H1 (cell line): ENCODE measurements around the gene IGF2R. TPM values are rescaled to one million over a fixed set of nuclear protein-coding genes. Genes with fewer than 3 reads are reported as not detected.

Experiments used
- CTCF ChIA-PET: fragments of 300-600 bp; sonication (Branson Sonifier 250); formaldehyde crosslinking; loops from one replicate; lab custom pipeline; 2021; ENCODE audit not compliant: partially characterized antibody; lab: Charles Lee
- POLR2A ChIA-PET: fragments of 300-600 bp; sonication (Branson Sonifier 250); formaldehyde crosslinking; loops from one replicate; lab custom pipeline; 2021; ENCODE audit warnings: inconsistent platforms; ENCODE audit not compliant: partially characterized antibody; lab: Charles Lee
- DNase-seq, 2 experiments: peaks; one replicate each; pipeline versions ENCODE4 v3.0.0 to v3.0.0-alpha.2; 2010 to 2022; ENCODE audit warnings: low spot score in 2 of 2, low read depth in 1 of 2, mixed read lengths in 1 of 2
- FAIRE-seq: peaks from 2 replicates; lab custom pipeline; 2011; peaks lifted over from hg19 to GRCh38; lab: Jason Lieb, UNC
- H2AFZ ChIP-seq: 2 replicates; pipeline ENCODE4 v1.8.1; 2012; ENCODE audit warnings: low read length, inconsistent platforms
- H2AK5ac ChIP-seq: 2 replicates; pipeline ENCODE4 v1.6.1; 2013; ENCODE audit warnings: low read depth, low read length
- H2BK120ac ChIP-seq: replicated peaks from 2 replicates; pipeline ENCODE3; 2013; ENCODE audit warnings: low read depth, low read length, inconsistent platforms
- H2BK12ac ChIP-seq: 2 replicates; pipeline ENCODE4 v1.6.1; 2013; ENCODE audit warnings: low read depth, low read length
- H2BK15ac ChIP-seq: 2 replicates; pipeline ENCODE4 v1.6.1; 2013; ENCODE audit warnings: low read length
- H2BK20ac ChIP-seq: 2 replicates; pipeline ENCODE4 v1.6.1; 2013; ENCODE audit warnings: low read length
- H2BK5ac ChIP-seq: 2 replicates; pipeline ENCODE4 v1.6.1; 2013; ENCODE audit warnings: low read depth, low read length
- H3K14ac ChIP-seq: 2 replicates; pipeline ENCODE4 v1.6.1; 2013; ENCODE audit warnings: inconsistent platforms; ENCODE audit not compliant: insufficient read length
- H3K18ac ChIP-seq: 2 replicates; pipeline ENCODE4 v1.6.1; 2013; ENCODE audit warnings: low read length; ENCODE audit errors: extremely low read depth
- H3K23ac ChIP-seq: 2 replicates; pipeline ENCODE4 v1.6.1; 2013; ENCODE audit warnings: inconsistent platforms; ENCODE audit not compliant: insufficient read length
- H3K23me2 ChIP-seq: 2 replicates; pipeline ENCODE4 v1.6.1; 2013; ENCODE audit warnings: low read depth, low read length
- H3K27ac ChIP-seq: 2 replicates; pipeline ENCODE4 v1.6.1; 2011; ENCODE audit warnings: low read depth, low read length, inconsistent platforms
- H3K27me3 ChIP-seq, 4 experiments: replicated peaks in 1 of 4; 1 replicate in 1 of 4; 2 replicates in 3 of 4; pipeline versions ENCODE4 v1.6.1 to v1.8.1; 2011 to 2013; ENCODE audit warnings: low read length in 3 of 4, mild to moderate bottlenecking in 3 of 4, inconsistent platforms in 2 of 4, mixed read lengths in 2 of 4, moderate library complexity in 1 of 4; ENCODE audit not compliant: control insufficient read depth in 3 of 4, insufficient read depth in 3 of 4; ENCODE audit errors: extremely low read depth in 1 of 4
- H3K36me3 ChIP-seq, 4 experiments: 2 replicates each; pipeline versions ENCODE4 v1.6.1 to v1.8.1; 2011 to 2013; ENCODE audit warnings: mild to moderate bottlenecking in 4 of 4, low read length in 3 of 4, moderate library complexity in 2 of 4, control low read depth in 1 of 4, inconsistent platforms in 1 of 4; ENCODE audit not compliant: insufficient read depth in 4 of 4, control insufficient read depth in 2 of 4
- H3K4ac ChIP-seq: replicated peaks from 2 replicates; pipeline ENCODE3; 2013; ENCODE audit warnings: low read length, low read depth, mixed read lengths, inconsistent platforms; ENCODE audit not compliant: insufficient read length
- H3K4me1 ChIP-seq, 4 experiments: replicated peaks in 1 of 4; 1 replicate in 1 of 4; 2 replicates in 3 of 4; pipeline versions ENCODE4 v1.6.1 to v1.8.1; 2011 to 2013; ENCODE audit warnings: low read length in 3 of 4, inconsistent platforms in 2 of 4, mixed read lengths in 1 of 4; ENCODE audit not compliant: insufficient read depth in 4 of 4, control insufficient read depth in 3 of 4
- H3K4me2 ChIP-seq, 2 experiments: 2 replicates each; pipeline versions ENCODE4 v1.6.1 to v1.8.1; 2011 to 2013; ENCODE audit warnings: low read depth in 2 of 2, low read length in 2 of 2, control low read depth in 1 of 2, inconsistent platforms in 1 of 2, mild to moderate bottlenecking in 1 of 2; ENCODE audit not compliant: insufficient read depth in 1 of 2
- H3K4me3 ChIP-seq, 4 experiments: fragments of 200-600, 300-600 bp in 1 of 4; sonication (generic), shearing (Covaris generic), sonication (Bioruptor Twin) in 1 of 4; 2 replicates each; pipeline versions ENCODE4 v1.5.1 to v1.8.1; 2011 to 2016; ENCODE audit warnings: low read length in 4 of 4, low read depth in 3 of 4, control low read depth in 2 of 4, inconsistent platforms in 2 of 4, mild to moderate bottlenecking in 2 of 4, mixed read lengths in 1 of 4, moderate library complexity in 1 of 4; ENCODE audit not compliant: insufficient read depth in 2 of 4; ENCODE audit errors: extremely low read depth in 1 of 4
- H3K56ac ChIP-seq: replicated peaks from 2 replicates; pipeline ENCODE3; 2013; ENCODE audit warnings: low read depth, mild to moderate bottlenecking, mixed read lengths, low read length, inconsistent platforms; ENCODE audit not compliant: insufficient read length
- H3K79me1 ChIP-seq: 2 replicates; pipeline ENCODE4 v1.6.1; 2013; ENCODE audit warnings: low read depth, low read length, control low read depth
- H3K79me2 ChIP-seq, 2 experiments: 2 replicates each; pipeline versions ENCODE4 v1.6.1 to v1.8.1; 2012 to 2013; ENCODE audit warnings: low read length in 2 of 2, mild to moderate bottlenecking in 2 of 2, inconsistent platforms in 1 of 2; ENCODE audit not compliant: insufficient read depth in 2 of 2, control insufficient read depth in 1 of 2
- H3K9ac ChIP-seq, 4 experiments: replicated peaks in 1 of 4; 1 replicate in 1 of 4; 2 replicates in 3 of 4; pipeline versions ENCODE4 v1.6.1 to v1.8.1; 2011 to 2013; ENCODE audit warnings: low read depth in 3 of 4, low read length in 3 of 4, control low read depth in 2 of 4, mild to moderate bottlenecking in 2 of 4, moderate library complexity in 2 of 4, inconsistent platforms in 1 of 4; ENCODE audit errors: extremely low read depth in 1 of 4
- H3K9me3 ChIP-seq, 2 experiments: 2 replicates each; pipeline versions ENCODE4 v1.6.1 to v1.8.1; 2012 to 2013; ENCODE audit warnings: mild to moderate bottlenecking in 2 of 2, moderate library complexity in 2 of 2, control low read depth in 1 of 2, inconsistent platforms in 1 of 2, low read depth in 1 of 2, low read length in 1 of 2, mixed read lengths in 1 of 2; ENCODE audit not compliant: insufficient read depth in 2 of 2
- H4K20me1 ChIP-seq, 2 experiments: replicated peaks in 1 of 2; 2 replicates each; pipeline versions ENCODE3 to v1.8.1; 2011 to 2013; ENCODE audit warnings: inconsistent platforms in 2 of 2, low read length in 2 of 2, mild to moderate bottlenecking in 1 of 2; ENCODE audit not compliant: insufficient read depth in 2 of 2, control insufficient read depth in 1 of 2
- H4K5ac ChIP-seq: 2 replicates; pipeline ENCODE4 v1.6.1; 2013; ENCODE audit warnings: low read length, low read depth, mixed read lengths, inconsistent platforms; ENCODE audit not compliant: insufficient read length
- H4K8ac ChIP-seq: 2 replicates; pipeline ENCODE4 v1.8.0; 2013; ENCODE audit warnings: mild to moderate bottlenecking, moderate library complexity, low read length, inconsistent platforms; ENCODE audit not compliant: insufficient read depth; ENCODE audit errors: extremely low read depth
- H4K91ac ChIP-seq: replicated peaks from 2 replicates; pipeline ENCODE3; 2013; ENCODE audit warnings: low read length, mixed read lengths, inconsistent platforms; ENCODE audit not compliant: insufficient read length
- EGR1 ChIP-seq: IDR thresholded peaks from 2 replicates; pipeline ENCODE4 v1.6.1; 2011; ENCODE audit warnings: low read depth, low read length, borderline replicate concordance
- RAD21 ChIP-seq, 2 experiments: IDR thresholded peaks in 1 of 2; conservative IDR thresholded peaks in 1 of 2; 2 replicates each; pipeline ENCODE4 v1.6.1; 2011; ENCODE audit warnings: low read depth in 2 of 2, low read length in 2 of 2, improper control_type of control experiment in 1 of 2, inconsistent platforms in 1 of 2, mild to moderate bottlenecking in 1 of 2, moderate library complexity in 1 of 2
- WGBS, 2 experiments: shearing (Covaris generic) in 1 of 2; methylation state at CpG; one replicate each; pipeline versions ENCODE4 v1.1.6 to v1.1.7; 2013 to 2015; ENCODE audit warnings: low lambda C conversion rate in 2 of 2, mixed read lengths in 2 of 2, inconsistent platforms in 1 of 2, low coverage in 1 of 2, missing lambda C conversion rate in 1 of 2; ENCODE audit not compliant: insufficient replicate concordance in 2 of 2, insufficient coverage in 1 of 2, insufficient read length in 1 of 2; ENCODE audit errors: extremely low coverage in 1 of 2, missing lambda C conversion rate in 1 of 2; 5-methylcytosine and 5-hydroxymethylcytosine counted together
- polyA plus RNA-seq, 7 experiments: library from polyadenylated mRNA; depleted of rRNA in 3 of 7; stranded (reverse) in 5 of 7; unstranded in 2 of 7; fragments of >200 nt in 5 of 7; fragments of 200-250 nt in 2 of 7; gene quantifications; 1 replicate in 5 of 7; 2 replicates in 1 of 7; 4 replicates in 1 of 7; pipeline versions ENCODE4 v1.2.1 to v1.2.3, GENCODE V29; 2011 to 2013; ENCODE audit warnings: missing spikeins in 2 of 7, mixed read lengths in 2 of 7
- total RNA-seq: library from RNA; stranded (reverse); fragmentation: NEBNext Ultra II Directional; extraction: Animal tissue kit (Norgen Biotek cat#: 25700); gene quantifications from 2 replicates; pipeline ENCODE4 v1.2.1, GENCODE V29; 2021
- TF ChIP-seq, protein P1 (sequence below), 3 experiments: IDR thresholded peaks; 1 replicate in 2 of 3; 2 replicates in 1 of 3; pipeline versions ENCODE4 v1.5.1 to v1.6.1; 2011; ENCODE audit warnings: low read length in 3 of 3, mild to moderate bottlenecking in 3 of 3, inconsistent platforms in 2 of 3, low read depth in 1 of 3, moderate library complexity in 1 of 3; ENCODE audit not compliant: insufficient read depth in 1 of 3; ENCODE audit errors: control extremely low read depth in 1 of 3

Gene IGF2R
- total and polyA plus RNA-seq, 2 of the 8 experiments (the other 6 are each of a cell fraction or from before 2014, with no cell fraction given) = 20.6 to 74.1 TPM

- H4K5ac ChIP-seq = no peak overlapping the region
- no peak overlapping the region for H3K14ac ChIP-seq
- H3K18ac ChIP-seq = no peak overlapping the region
- H2BK5ac ChIP-seq = no peak overlapping the region
- no peak overlapping the region for H3K23ac ChIP-seq
- H3K27ac ChIP-seq = no peak overlapping the region
- no peaks in the 10 kb centered on the region for H3K27me3 ChIP-seq
- no peaks in the 10 kb centered on the region for H3K9me3 ChIP-seq
- TF ChIP-seq EGR1 = no peak
- TF ChIP-seq, protein P1, sequence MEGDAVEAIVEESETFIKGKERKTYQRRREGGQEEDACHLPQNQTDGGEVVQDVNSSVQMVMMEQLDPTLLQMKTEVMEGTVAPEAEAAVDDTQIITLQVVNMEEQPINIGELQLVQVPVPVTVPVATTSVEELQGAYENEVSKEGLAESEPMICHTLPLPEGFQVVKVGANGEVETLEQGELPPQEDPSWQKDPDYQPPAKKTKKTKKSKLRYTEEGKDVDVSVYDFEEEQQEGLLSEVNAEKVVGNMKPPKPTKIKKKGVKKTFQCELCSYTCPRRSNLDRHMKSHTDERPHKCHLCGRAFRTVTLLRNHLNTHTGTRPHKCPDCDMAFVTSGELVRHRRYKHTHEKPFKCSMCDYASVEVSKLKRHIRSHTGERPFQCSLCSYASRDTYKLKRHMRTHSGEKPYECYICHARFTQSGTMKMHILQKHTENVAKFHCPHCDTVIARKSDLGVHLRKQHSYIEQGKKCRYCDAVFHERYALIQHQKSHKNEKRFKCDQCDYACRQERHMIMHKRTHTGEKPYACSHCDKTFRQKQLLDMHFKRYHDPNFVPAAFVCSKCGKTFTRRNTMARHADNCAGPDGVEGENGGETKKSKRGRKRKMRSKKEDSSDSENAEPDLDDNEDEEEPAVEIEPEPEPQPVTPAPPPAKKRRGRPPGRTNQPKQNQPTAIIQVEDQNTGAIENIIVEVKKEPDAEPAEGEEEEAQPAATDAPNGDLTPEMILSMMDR (IDR thresholded peaks at IDR 0.05; ENCODE audit: control extremely low read depth in 1 of 3, insufficient read depth in 1 of 3, low read depth in 1 of 3, low read length in 3 of 3) = peak; percentile 72 to 80 (median 76)
- TF ChIP-seq RAD21 (IDR thresholded peaks at IDR 0.05 in 1 of 2, conservative IDR thresholded peaks at IDR 0.05 in 1 of 2; ENCODE audit: low read depth in 2 of 2, low read length in 2 of 2) = peak; percentile 72 to 75
- WGBS, 2 experiments = 85% methylated on average over 13 of the region's 13 CpGs; no CpG with 5 or more reads in 1 of the 2 experiments
- no peak overlapping the region for H4K8ac ChIP-seq
- no peak overlapping the region for H2BK120ac ChIP-seq
- no peak overlapping the region for H2BK20ac ChIP-seq
- H3K4me1 ChIP-seq = no peaks in the 10 kb centered on the region
- H3K9ac ChIP-seq = no peak overlapping the region
- peak in 1 of 2 experiments; percentile 69 for DNase-seq
- POLR2A ChIA-PET = interaction anchor here (1.1 kb wide), 1 partner anchor 9 kb away, joined by 3 read pairs; no protein-coding TSS in a partner anchor
- no peaks in the 10 kb centered on the region; the same call in 1 of the 2 replicates for H3K79me1 ChIP-seq
- no peak overlapping the region for H2BK12ac ChIP-seq
- CTCF ChIA-PET = interaction anchor here (0.7 to 4.4 kb wide), 41 partner anchors 9 to 445 kb away, joined by 3 to 46 read pairs (median 4); no protein-coding TSS in a partner anchor
- no peak overlapping the region for H3K4ac ChIP-seq
- H2AFZ ChIP-seq = no peak overlapping the region
- H3K56ac ChIP-seq = no peak overlapping the region
- no peak overlapping the region for H3K4me2 ChIP-seq
- H4K20me1 ChIP-seq = peaks cover 0 to 9% of the 10 kb centered on the region in 2 experiments
- H3K4me3 ChIP-seq = no peak overlapping the region
- no peak overlapping the region for H2BK15ac ChIP-seq
- no peaks in the 10 kb centered on the region for H3K23me2 ChIP-seq
- no peak overlapping the region for H2AK5ac ChIP-seq
- H3K36me3 ChIP-seq = peaks cover 35 to 73% (median 61%) of the 10 kb centered on the region in 4 experiments
- no peaks in the 10 kb centered on the region for H3K79me2 ChIP-seq
- peak; percentile 63 for FAIRE-seq
- no peak overlapping the region for H4K91ac ChIP-seq
These were observed 119.3 kb downstream of the IGF2R start for GRCh38 chr6:160088069-160088783.
